HepG2 (cell line): ENCODE measurements around the gene TMEM266. TPM values are rescaled to one million over a fixed set of nuclear protein-coding genes. Genes with fewer than 3 reads are reported as not detected.

ENCODE experiments used
- ATAC-seq: fragments of 200-7000 bp; cut with Tn5 transposase; 3 replicates; pipeline ENCODE4 v1.9.1; 2020; ENCODE audit warnings: mild to moderate bottlenecking, moderate library complexity
- BruUV-seq: library from RNA; stranded (reverse); fragments of 400-500 nt; replicated peaks from 2 replicates; lab custom pipeline; 2021; lab: Mats Ljungman, UMichigan
- CTCF ChIA-PET: fragments of 300-600 bp; formaldehyde crosslinking; extraction: SDS; loops from one replicate; lab custom pipeline; 2021; ENCODE audit warnings: low total read pairs, inconsistent platforms, low intra/inter-chr PET ratio; lab: Yijun Ruan, JAX
- POLR2A ChIA-PET: fragments of 350-600 bp; sonication (Branson Sonifier 250); formaldehyde crosslinking; loops from one replicate; lab custom pipeline; 2020; ENCODE audit warnings: antibody characterized with exemption, inconsistent platforms; lab: Yijun Ruan, JAX
- DNase-seq: peaks from one replicate; pipeline ENCODE4 v3.0.0-alpha.2; 2015; ENCODE audit warnings: low spot score
- FAIRE-seq: peaks from 3 replicates; lab custom pipeline; 2011; peaks lifted over from hg19 to GRCh38; lab: Jason Lieb, UNC
- H2AFZ ChIP-seq: one replicate; pipeline ENCODE4 v1.6.1; 2011; ENCODE audit warnings: low read length, inconsistent platforms
- H3K27ac ChIP-seq: fragments of 300-600 bp; 3 replicates; pipeline ENCODE4 v1.8.0; 2011; ENCODE audit warnings: mixed run types, mild to moderate bottlenecking, mixed read lengths, low read length, inconsistent platforms; ENCODE audit not compliant: insufficient read depth; ENCODE audit errors: extremely low read length
- H3K27me3 ChIP-seq, 2 experiments: fragments of 200-600 bp in 1 of 2; 2 replicates in 1 of 2; 3 replicates in 1 of 2; pipeline versions ENCODE4 v1.6.0 to v1.8.0; 2011; ENCODE audit warnings: low read length in 2 of 2, mild to moderate bottlenecking in 2 of 2, moderate library complexity in 2 of 2, inconsistent platforms in 1 of 2; ENCODE audit not compliant: insufficient read depth in 2 of 2, control insufficient read depth in 1 of 2
- H3K36me3 ChIP-seq, 2 experiments: fragments of 200-600 bp in 1 of 2; replicated peaks in 1 of 2; 2 replicates in 1 of 2; 3 replicates in 1 of 2; pipeline versions ENCODE4 v1.5.1 to v1.8.0; 2011; ENCODE audit warnings: low read length in 2 of 2, inconsistent platforms in 1 of 2; ENCODE audit not compliant: insufficient read depth in 2 of 2, control insufficient read depth in 1 of 2
- H3K4me1 ChIP-seq: 2 replicates; pipeline ENCODE4 v1.5.1; 2012; ENCODE audit warnings: low read length, inconsistent platforms; ENCODE audit not compliant: insufficient read depth
- H3K4me2 ChIP-seq: 2 replicates; pipeline ENCODE4 v1.6.0; 2011; ENCODE audit warnings: low read depth, low read length, inconsistent platforms
- H3K4me3 ChIP-seq, 3 experiments: fragments of 200-600 bp in 1 of 3; sonication (generic), shearing (Covaris generic) in 1 of 3; replicated peaks in 1 of 3; 2 replicates each; pipeline ENCODE4 v1.5.1; 2011 to 2016; ENCODE audit warnings: low read length in 3 of 3, inconsistent platforms in 2 of 3, low read depth in 2 of 3, mild to moderate bottlenecking in 2 of 3, control low read depth in 1 of 3, mixed read lengths in 1 of 3; ENCODE audit not compliant: insufficient read depth in 1 of 3
- H3K79me2 ChIP-seq: one replicate; pipeline ENCODE4 v1.6.1; 2011; ENCODE audit warnings: low read length, inconsistent platforms; ENCODE audit not compliant: insufficient read depth
- H3K9ac ChIP-seq: 2 replicates; pipeline ENCODE4 v1.6.0; 2011; ENCODE audit warnings: mild to moderate bottlenecking, low read depth, low read length, inconsistent platforms; ENCODE audit not compliant: insufficient read depth
- H3K9me3 ChIP-seq: 2 replicates; pipeline ENCODE4 v1.5.1; 2012; ENCODE audit warnings: mild to moderate bottlenecking, low read length
- H4K20me1 ChIP-seq: 2 replicates; pipeline ENCODE4 v1.6.0; 2011; ENCODE audit warnings: inconsistent platforms, mild to moderate bottlenecking, low read length, moderate library complexity; ENCODE audit not compliant: insufficient read depth
- DBP ChIP-seq: sonication (generic); formaldehyde crosslinking; IDR thresholded peaks from 2 replicates; pipeline ENCODE4 v1.4.0; 2020; ENCODE audit warnings: missing genetic modification reagents; ENCODE audit errors: not compliant biosample characterization
- GTF2F1 ChIP-seq: fragments of 150-350 bp; IDR thresholded peaks from 2 replicates; pipeline ENCODE4 v1.6.1; 2014; ENCODE audit warnings: low read length
- HIVEP1 ChIP-seq: sonication (generic); formaldehyde crosslinking; IDR thresholded peaks from 2 replicates; pipeline ENCODE4 v1.4.0; 2020; ENCODE audit warnings: mild to moderate bottlenecking, missing genetic modification reagents
- MAFF ChIP-seq: IDR thresholded peaks from 2 replicates; pipeline ENCODE4 v1.6.1; 2011; ENCODE audit warnings: low read depth, low read length, improper control_type of control experiment
- MZF1 ChIP-seq: sonication (generic); formaldehyde crosslinking; IDR thresholded peaks from 2 replicates; pipeline ENCODE4 v1.8.1; 2023; ENCODE audit warnings: mild to moderate bottlenecking, missing genetic modification reagents, borderline replicate concordance
- RBFOX2 ChIP-seq: fragments of 200-400 bp; formaldehyde crosslinking; IDR thresholded peaks from 2 replicates; pipeline ENCODE4 v1.6.1; 2017; ENCODE audit warnings: low read depth, mild to moderate bottlenecking, low read length
- ZBTB10 ChIP-seq: sonication (generic); formaldehyde crosslinking; IDR thresholded peaks from 2 replicates; pipeline ENCODE4 v1.4.0; 2020; ENCODE audit warnings: missing genetic modification reagents, borderline replicate concordance
- ZNF33A ChIP-seq: sonication (generic); formaldehyde crosslinking; IDR thresholded peaks from 2 replicates; pipeline ENCODE4 v1.5.1; 2020; ENCODE audit warnings: missing genetic modification reagents, mild to moderate bottlenecking, moderate library complexity, borderline replicate concordance
- ZNF768 ChIP-seq: sonication (generic); formaldehyde crosslinking; IDR thresholded peaks from 2 replicates; pipeline ENCODE4 v1.4.0; 2020; ENCODE audit warnings: missing genetic modification reagents
- WGBS: methylation state at CpG from one replicate; pipeline ENCODE4 v1.1.6; 2017; ENCODE audit warnings: low lambda C conversion rate; 5-methylcytosine and 5-hydroxymethylcytosine counted together
- in situ Hi-C: cut with HindIII; loops from 2 replicates; pipeline ENCODE4 v1.10.0; 2017; ENCODE audit warnings: low pct_unique_long_range_greater_than_20kb; ENCODE audit not compliant: extremely low pct_ligation_motif_present
- intact Hi-C: fragments of 100-400 bp; cut with micrococcal nuclease; formaldehyde crosslinking; loops from one replicate; pipeline ENCODE4 v1.10.0; 2022; ENCODE audit not compliant: unreplicated experiment
- polyA plus RNA-seq, 8 experiments: library from polyadenylated mRNA; depleted of rRNA in 3 of 8; stranded (reverse) in 7 of 8; unstranded in 1 of 8; fragments of >200 nt; fragmentation: Illumina TruSeq in 4 of 8; extraction: Trizol in 4 of 8; gene quantifications; 2 replicates each; pipeline versions ENCODE4 v1.2.1 to v1.2.3, GENCODE V29; 2011 to 2016; ENCODE audit warnings: low read depth in 4 of 8, missing spikeins in 1 of 8, mixed read lengths in 1 of 8; ENCODE audit not compliant: insufficient read depth in 1 of 8
- total RNA-seq, 5 experiments: library from RNA; depleted of rRNA; stranded (reverse); fragments of >200 nt; fragmentation: Illumina TruSeq; extraction: Trizol; gene quantifications; 2 replicates each; pipeline ENCODE4 v1.2.3, GENCODE V29; 2016; ENCODE audit warnings: low read depth in 1 of 5

Gene TMEM266
- total and polyA plus RNA-seq, 2 of the 13 experiments (the other 11 are each of a cell fraction or from before 2014, with no cell fraction given), result 0.04 TPM; not detected in 1

- TF ChIP-seq MAFF, result no peak
Measured at GRCh38 chr15:76127880-76128279, 68.1 kb downstream of the TMEM266 start (continued).

- Histone ChIP-seq H3K4me2 (no peak overlapping the region), H3K4me3 (no peak overlapping the region), H2AFZ (no peak overlapping the region), H3K27me3 (peaks cover 1 to 3% of the 10 kb centered on the region in 2 experiments; a peak in 2 of 5 replicates), H4K20me1 (no peaks in the 10 kb centered on the region), H3K9ac (no peak overlapping the region), H3K79me2 (no peaks in the 10 kb centered on the region), H3K36me3 (no peaks in the 10 kb centered on the region), H3K27ac (no peak overlapping the region), H3K9me3 (no peaks in the 10 kb centered on the region), H3K4me1 (no peaks in the 10 kb centered on the region)
- ATAC-seq (no peak), FAIRE-seq (no peak), DNase-seq (no peak)
- TF ChIP-seq ZNF768 (CRISPR knock-in tag), result no peak
- no peak for TF ChIP-seq RBFOX2
- TF ChIP-seq DBP, result no peak
- ChIA-PET CTCF (no interaction called here), POLR2A (no interaction called here)
- 6% methylated on average over 1 of the region's 1 CpG for WGBS
- intact Hi-C loops, result no loop called here
- no TSS peak for BruUV-seq
- in situ Hi-C loops, result no loop called here
Measured at GRCh38 chr15:76134537-76134936, 74.8 kb downstream of the TMEM266 start.

GRCh38 chr15:76135516-76135915, 75.7 kb downstream of the TMEM266 start:
- 44% methylated on average over 2 of the region's 2 CpGs for WGBS
- no peaks in the 10 kb centered on the region for H3K9me3 ChIP-seq
- no peaks in the 10 kb centered on the region for H4K20me1 ChIP-seq
- no peak for TF ChIP-seq HIVEP1 (CRISPR knock-in tag)
- TF ChIP-seq ZNF33A, result no peak
- TF ChIP-seq MZF1 (CRISPR knock-in tag), result no peak
- TF ChIP-seq GTF2F1, result no peak
- TF ChIP-seq ZBTB10 (CRISPR knock-in tag), result no peak
- ChIA-PET POLR2A (no interaction called here), CTCF (no interaction called here)
- H3K4me3 ChIP-seq, result no peak overlapping the region
- no peak overlapping the region for H3K9ac ChIP-seq
- no peak overlapping the region for H3K27ac ChIP-seq
- H3K79me2 ChIP-seq, result no peaks in the 10 kb centered on the region
- in situ Hi-C loops (loop anchor here (5.0 kb wide), 1 partner anchor 78 kb away; the partner anchor contains the start of gene TMEM266), intact Hi-C loops (no loop called here)
- no peak overlapping the region for H2AFZ ChIP-seq
- peaks cover 1 to 3% of the 10 kb centered on the region in 2 experiments; a peak in 2 of 5 replicates for H3K27me3 ChIP-seq
- DNase-seq, result no peak
- BruUV-seq, result no TSS peak
- no peak overlapping the region for H3K4me2 ChIP-seq
- no peaks in the 10 kb centered on the region for H3K4me1 ChIP-seq
- no peak for ATAC-seq
- FAIRE-seq, result no peak
- H3K36me3 ChIP-seq, result no peaks in the 10 kb centered on the region
